Measurements from ENCODE around the gene RBM14. TPM values are rescaled to one million over a fixed set of nuclear protein-coding genes. Genes with fewer than 3 reads are reported as not detected.
A peak's percentile ranks its signal among the peaks of the same experiment; 100 is the strongest.

The RBM14 gene
- total RNA-seq, 1 donor from 2014 or later: 89.2 TPM

- H3K27me3 Mint-ChIP-seq (ENCODE audit: unreplicated experiment): peaks cover 6% of the 10 kb centered on the region
- peaks cover 6% of the 10 kb centered on the region for H3K4me1 Mint-ChIP-seq (ENCODE audit: low read depth, unreplicated experiment)
- peaks cover 11% of the 10 kb centered on the region for H3K9me3 Mint-ChIP-seq (ENCODE audit: unreplicated experiment)
- H3K36me3 Mint-ChIP-seq (ENCODE audit: unreplicated experiment): no peaks in the 10 kb centered on the region
- H3K4me3 Mint-ChIP-seq (ENCODE audit: unreplicated experiment): peak overlapping the region; percentile 100
- DNase-seq: peak; percentile 19
- no peak for TF ChIP-seq CTCF (IDR thresholded peaks at IDR 0.05; ENCODE audit: partially characterized antibody, unreplicated experiment)
- H3K27ac Mint-ChIP-seq (ENCODE audit: unreplicated experiment): peak overlapping the region; percentile 100
These were observed 23.2 kb upstream of the RBM14 start for GRCh38 chr11:66593303-66593635.

- Mint-ChIP-seq H3K27ac (ENCODE audit: unreplicated experiment) (peak overlapping the region; percentile 100), H3K9me3 (ENCODE audit: unreplicated experiment) (peaks cover 11% of the 10 kb centered on the region), H3K4me3 (ENCODE audit: unreplicated experiment) (peak overlapping the region; percentile 100), H3K36me3 (ENCODE audit: unreplicated experiment) (no peaks in the 10 kb centered on the region), H3K27me3 (ENCODE audit: unreplicated experiment) (peaks cover 6% of the 10 kb centered on the region), H3K4me1 (ENCODE audit: low read depth, unreplicated experiment) (peaks cover 6% of the 10 kb centered on the region)
- no peak for TF ChIP-seq CTCF (IDR thresholded peaks at IDR 0.05; ENCODE audit: partially characterized antibody, unreplicated experiment)
- DNase-seq: no peak
These were observed 22.8 kb upstream of the RBM14 start for GRCh38 chr11:66593650-66594049.

- H3K4me3 Mint-ChIP-seq (ENCODE audit: unreplicated experiment): peak overlapping the region; percentile 0
- H3K9me3 Mint-ChIP-seq (ENCODE audit: unreplicated experiment): peaks cover 10% of the 10 kb centered on the region
- no peak for TF ChIP-seq CTCF (IDR thresholded peaks at IDR 0.05; ENCODE audit: partially characterized antibody, unreplicated experiment)
- DNase-seq: no peak
- H3K36me3 Mint-ChIP-seq (ENCODE audit: unreplicated experiment): no peaks in the 10 kb centered on the region
- H3K27ac Mint-ChIP-seq (ENCODE audit: unreplicated experiment): no peak overlapping the region
- peaks cover 6% of the 10 kb centered on the region for H3K4me1 Mint-ChIP-seq (ENCODE audit: low read depth, unreplicated experiment)
- H3K27me3 Mint-ChIP-seq (ENCODE audit: unreplicated experiment): peaks cover 7% of the 10 kb centered on the region
These were observed 21.1 kb upstream of the RBM14 start for GRCh38 chr11:66595245-66595904.

- Mint-ChIP-seq H3K36me3 (ENCODE audit: unreplicated experiment) (no peaks in the 10 kb centered on the region), H3K4me1 (ENCODE audit: low read depth, unreplicated experiment) (no peaks in the 10 kb centered on the region), H3K27ac (ENCODE audit: unreplicated experiment) (no peak overlapping the region), H3K4me3 (ENCODE audit: unreplicated experiment) (no peak overlapping the region), H3K27me3 (ENCODE audit: unreplicated experiment) (peaks cover 5% of the 10 kb centered on the region), H3K9me3 (ENCODE audit: unreplicated experiment) (no peaks in the 10 kb centered on the region)
- no peak for TF ChIP-seq CTCF (IDR thresholded peaks at IDR 0.05; ENCODE audit: partially characterized antibody, unreplicated experiment)
- DNase-seq: no peak
These were observed 17.4 kb upstream of the RBM14 start for GRCh38 chr11:66598993-66599392.

- no peak for TF ChIP-seq CTCF (IDR thresholded peaks at IDR 0.05; ENCODE audit: partially characterized antibody, unreplicated experiment)
These were observed 16.2 kb upstream of the RBM14 start for GRCh38 chr11:66600219-66600618.

More at GRCh38 chr11:66600219-66600618, 16.2 kb upstream of the RBM14 start:
- H3K4me1 Mint-ChIP-seq (ENCODE audit: low read depth, unreplicated experiment): no peaks in the 10 kb centered on the region
- no peak for DNase-seq
- no peaks in the 10 kb centered on the region for H3K36me3 Mint-ChIP-seq (ENCODE audit: unreplicated experiment)
- H3K4me3 Mint-ChIP-seq (ENCODE audit: unreplicated experiment): no peak overlapping the region
- H3K9me3 Mint-ChIP-seq (ENCODE audit: unreplicated experiment): peaks cover 3% of the 10 kb centered on the region
- no peak overlapping the region for H3K27ac Mint-ChIP-seq (ENCODE audit: unreplicated experiment)
- H3K27me3 Mint-ChIP-seq (ENCODE audit: unreplicated experiment): peaks cover 4% of the 10 kb centered on the region
